GM18511 (cell line): Measurements from ENCODE around the gene PFAS.
"Not testable (repeated sequence)": the region's sequence is repeated elsewhere in the genome, so short reads cannot be mapped to it uniquely, and the experiment has no call there.

Experiments used
- ATAC-seq: cut with Tn5 transposase; IDR thresholded peaks from one replicate; pipeline ENCODE4 v1.9.1; 2021; ENCODE audit warnings: mild to moderate bottlenecking, moderate library complexity; ENCODE audit not compliant: unreplicated experiment

The PFAS gene

DNA sequence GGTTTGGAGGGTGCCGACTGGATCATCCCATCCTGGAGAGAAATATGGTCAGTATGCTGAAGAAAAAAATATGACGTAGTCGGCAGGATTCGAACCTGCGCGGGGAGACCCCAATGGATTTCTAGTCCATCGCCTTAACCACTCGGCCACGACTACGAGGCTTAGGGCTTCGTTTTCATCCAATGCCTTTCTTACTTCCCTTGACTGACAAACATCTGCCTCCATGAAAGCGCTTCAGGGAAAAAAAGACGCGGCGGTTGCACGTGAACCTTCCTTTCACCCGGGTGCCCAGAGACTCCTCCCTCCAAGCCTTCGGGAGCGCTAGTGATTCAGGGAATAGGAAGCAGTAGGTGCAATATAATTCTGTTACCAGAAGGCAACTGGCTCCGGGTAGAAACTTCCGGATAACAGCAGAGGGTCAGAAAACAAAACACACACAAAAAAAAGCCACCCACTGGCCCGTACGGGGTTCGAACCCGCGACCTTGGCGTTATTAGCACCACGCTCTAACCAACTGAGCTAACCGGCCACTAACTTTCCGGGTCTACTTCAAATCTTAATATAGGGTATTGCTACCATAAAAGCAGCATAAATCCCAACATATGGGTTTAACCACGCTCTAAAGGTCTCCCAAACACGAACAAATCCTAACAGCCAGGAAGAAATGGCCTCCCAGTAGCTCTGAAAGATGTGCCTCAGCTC lies 22.4 kb upstream of the PFAS start:
- no peak for ATAC-seq

DNA sequence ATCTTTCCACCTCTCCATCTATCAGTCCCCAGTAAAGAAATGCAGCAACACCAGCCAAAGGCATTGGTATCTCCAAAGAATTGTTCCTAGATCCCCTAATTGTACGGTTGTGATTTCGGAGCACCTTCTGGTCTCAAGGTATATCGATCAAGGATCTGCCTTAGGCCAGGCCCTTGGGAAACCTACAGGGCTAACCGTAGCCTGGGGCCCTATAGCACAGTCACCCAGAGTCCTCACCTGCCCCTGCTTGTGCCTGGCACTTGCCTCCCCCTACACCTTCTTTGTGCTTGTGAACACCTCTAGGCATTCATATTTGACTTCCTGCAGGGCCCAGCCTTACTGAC lies 21.9 kb upstream of the PFAS start:
- ATAC-seq: no peak

DNA sequence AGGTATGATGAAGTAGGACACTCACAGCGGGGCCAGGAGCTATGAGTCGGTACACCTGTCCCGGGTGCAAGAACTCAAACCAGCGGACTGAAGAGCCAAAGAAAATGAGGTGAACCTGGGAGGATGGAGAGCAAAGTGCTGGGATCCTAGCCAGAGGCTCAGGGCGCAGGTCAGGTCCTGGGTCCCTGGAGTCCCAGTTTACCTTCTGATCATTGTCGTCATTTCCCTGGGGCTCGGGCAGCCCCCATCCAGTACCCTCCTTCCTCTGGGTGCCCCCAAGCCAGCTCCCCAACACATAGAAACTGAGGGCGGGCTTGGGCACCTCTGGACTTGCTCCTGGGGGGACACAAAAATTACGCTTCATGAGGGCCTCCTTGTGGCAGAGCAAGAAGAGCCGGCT lies 17.4 kb upstream of the PFAS start:
- no peak for ATAC-seq

DNA sequence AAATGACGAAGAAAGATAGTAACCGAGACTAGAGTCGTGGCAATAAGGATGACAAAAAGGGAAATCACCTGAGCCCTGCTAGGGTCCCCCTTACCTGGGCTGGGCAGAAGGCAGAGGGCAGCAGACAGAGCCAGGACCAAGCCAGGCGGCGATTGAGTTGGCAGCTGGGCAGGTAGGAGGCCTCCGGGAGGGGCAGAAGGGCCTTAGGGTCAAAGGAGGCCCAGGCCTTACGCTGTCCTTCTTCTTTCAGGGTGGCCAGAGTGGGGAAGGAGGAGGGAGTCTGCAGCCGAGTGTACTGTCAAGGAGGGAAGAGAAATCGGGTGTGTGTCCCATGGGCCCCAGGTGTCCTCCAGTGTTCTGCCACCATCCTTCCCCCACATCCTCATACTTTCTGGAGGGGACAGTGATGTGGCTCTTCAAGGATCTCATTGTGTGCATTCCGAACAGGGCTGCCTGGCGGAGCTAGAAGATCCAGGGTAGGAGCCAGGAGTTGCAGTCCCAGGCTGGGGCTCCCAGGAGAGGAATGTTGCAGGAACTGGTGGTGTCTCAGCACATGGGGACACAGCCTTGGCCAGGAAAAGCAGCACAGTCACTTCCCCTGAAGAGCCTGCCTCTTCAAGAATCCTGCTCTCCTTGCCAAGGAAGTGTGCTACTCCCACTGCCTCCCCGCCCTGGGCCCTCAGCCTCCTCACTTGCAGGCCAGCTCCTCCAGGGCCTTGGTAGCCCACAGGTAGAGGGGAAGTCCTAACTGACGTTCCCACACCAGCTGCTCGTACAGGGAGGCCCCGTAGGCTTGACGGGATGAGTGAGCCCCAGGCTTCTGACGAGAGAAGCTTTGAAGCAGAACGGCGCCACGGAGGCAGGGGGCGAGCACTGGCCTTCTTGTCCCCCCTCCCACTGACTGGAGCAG lies 14.5 kb upstream of the PFAS start:
- ATAC-seq: no peak

DNA sequence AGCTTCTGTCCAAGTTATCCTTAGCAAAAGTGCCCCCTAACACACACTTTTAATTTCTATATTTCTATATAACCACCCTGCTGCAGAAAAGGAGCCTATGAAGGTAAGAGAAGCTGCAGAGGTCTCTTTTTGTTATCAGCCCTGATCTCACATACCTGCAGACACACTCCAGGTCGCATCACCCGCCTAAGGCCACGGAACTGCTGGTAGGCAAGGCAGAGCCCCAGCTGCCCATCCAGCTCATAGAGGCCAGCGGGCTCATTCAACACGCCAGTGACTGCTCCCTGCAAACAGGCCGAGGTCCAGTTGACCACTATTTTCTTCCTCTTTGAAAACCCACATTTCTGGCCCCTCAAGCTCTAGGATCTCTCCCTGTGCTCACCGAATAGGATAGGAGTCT lies 13.4 kb upstream of the PFAS start:
- ATAC-seq: no peak

DNA sequence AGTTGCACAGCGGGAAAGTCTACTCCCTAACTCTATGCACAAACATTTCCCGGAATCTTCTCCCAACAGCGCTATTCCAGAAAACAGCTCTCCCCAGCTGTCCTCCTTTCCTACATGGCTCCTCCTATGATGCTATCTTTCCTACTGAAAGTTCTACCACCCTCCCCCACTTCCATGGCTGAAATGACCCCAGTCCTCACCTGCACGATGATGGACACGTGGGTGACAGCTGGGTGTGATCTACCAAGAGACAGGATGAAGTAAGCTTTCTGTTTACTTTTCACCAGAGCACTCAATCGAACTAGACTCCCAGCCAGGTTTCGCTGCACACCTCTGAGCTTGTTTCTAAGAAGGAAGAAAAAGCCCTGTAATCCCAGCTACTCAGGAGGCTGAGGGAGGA lies 11.9 kb upstream of the PFAS start:
- ATAC-seq: no peak

DNA sequence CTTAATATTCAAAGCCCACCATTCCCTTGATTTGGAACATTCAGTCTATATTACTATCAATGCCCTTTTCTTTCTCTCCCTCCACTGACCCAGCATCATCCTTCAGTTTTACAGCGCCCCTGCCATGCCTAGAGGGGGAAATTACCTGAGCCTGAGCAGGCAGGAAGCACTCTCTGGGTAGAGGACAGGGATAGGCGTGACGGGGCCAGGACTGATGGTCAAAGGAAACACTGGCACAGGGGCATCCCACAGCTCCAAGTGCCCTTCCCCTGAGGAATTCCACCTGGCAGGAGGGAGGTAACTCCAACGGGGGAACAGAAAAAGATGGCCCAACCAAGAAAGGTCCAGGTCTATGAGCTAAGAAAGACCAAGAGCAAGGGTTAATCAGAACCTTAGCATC lies 11.2 kb upstream of the PFAS start:
- ATAC-seq: no peak

DNA sequence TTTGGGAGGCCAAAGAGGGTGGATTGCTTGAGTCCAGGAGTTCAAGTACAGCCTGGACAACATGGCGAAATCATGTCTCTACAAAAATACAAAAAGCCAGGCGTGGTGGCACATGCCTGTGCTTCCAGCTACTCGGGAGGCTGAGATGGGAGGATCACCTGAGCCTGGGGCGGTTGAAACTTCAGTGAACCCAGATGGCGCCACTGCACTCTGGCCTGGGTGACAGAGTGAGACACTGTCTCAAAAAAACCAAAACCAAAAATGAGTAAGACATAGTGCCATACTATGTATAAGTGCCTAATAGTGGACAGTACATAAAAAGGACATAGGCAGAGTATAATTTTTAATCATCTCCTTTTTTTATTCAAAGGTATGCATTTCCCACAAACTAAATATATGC lies 5.3 kb upstream of the PFAS start:
- no peak for ATAC-seq

DNA sequence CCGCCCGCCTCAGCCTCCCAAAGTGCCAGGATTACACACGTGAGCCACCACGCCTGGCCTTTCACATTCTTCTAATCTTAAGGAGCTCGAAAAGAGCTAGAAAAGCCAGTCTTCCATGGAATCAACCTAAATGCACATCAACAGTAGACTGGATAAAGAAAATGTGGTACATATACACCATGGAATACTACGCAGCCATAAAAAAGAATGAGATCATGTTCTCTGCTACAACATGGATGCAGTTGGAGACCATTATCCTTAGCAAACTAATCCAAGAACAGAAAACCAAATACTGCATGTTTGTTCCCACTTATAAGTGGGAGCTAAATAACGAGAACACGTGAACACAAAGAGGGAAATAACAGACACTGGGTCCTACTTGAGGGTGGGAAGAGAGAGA lies 4.3 kb upstream of the PFAS start:
- ATAC-seq: no peak

DNA sequence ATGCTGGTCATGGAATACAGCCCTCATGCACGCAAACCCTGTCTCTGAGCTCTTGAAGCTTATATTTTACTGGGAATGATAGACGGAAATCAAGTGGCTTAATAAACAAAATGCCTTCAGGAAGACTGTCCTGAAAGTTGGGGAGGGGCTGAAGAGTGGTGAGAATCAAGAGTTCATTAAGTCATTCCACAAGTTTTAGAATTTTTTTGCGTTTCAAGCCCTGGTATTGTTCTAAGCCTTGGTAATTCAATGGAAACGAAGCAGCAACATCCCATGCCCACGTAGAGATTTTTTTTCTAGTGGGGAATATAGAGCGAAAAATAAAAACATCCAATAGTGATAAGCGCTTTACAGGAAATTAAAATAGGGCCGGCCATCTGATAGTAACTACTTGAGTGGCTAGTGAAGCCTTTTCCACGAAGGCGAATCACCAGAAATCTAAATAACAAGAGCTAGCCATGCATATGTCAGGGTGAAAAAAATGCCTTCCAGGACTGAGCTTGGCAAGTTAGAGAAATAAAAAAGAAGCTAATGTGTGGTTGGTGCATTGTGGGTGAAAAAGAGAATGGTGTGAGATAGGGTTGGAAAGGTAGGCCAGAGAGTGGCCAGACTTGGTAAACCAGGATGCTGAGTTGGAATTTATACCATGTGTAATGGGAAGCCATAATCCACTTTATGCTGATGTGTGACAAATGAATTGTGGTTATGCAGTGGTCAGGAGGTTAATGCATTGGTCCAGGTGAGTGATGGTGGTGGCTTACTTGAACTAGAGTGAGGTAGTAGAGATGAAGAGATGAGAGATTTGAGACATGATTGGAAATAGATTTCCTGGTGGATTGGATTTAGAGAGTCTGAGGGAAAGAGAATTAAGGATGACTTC lies 772 bp downstream of the PFAS start:
- ATAC-seq: no peak

DNA sequence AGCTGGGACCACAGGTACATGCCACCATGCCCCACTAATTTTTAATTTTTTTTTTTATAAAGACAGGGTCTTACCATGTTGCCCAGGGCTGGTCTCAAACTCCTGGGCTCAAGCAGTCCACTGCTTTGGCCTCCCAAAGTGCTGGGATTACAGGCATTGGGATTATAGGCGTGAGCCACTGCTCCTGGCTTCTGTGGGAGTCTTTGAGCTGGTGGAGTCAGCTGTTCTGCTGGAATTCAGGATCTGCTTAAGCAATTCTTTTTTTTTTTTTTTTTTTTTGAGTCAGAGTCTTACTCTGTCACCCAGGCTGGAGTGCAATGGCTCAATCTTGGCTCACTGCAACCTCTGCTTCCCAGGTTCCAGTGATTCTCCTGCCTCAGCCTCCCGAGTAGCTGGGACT lies 2.3 kb downstream of the PFAS start:
- ATAC-seq: not testable (repeated sequence)

DNA sequence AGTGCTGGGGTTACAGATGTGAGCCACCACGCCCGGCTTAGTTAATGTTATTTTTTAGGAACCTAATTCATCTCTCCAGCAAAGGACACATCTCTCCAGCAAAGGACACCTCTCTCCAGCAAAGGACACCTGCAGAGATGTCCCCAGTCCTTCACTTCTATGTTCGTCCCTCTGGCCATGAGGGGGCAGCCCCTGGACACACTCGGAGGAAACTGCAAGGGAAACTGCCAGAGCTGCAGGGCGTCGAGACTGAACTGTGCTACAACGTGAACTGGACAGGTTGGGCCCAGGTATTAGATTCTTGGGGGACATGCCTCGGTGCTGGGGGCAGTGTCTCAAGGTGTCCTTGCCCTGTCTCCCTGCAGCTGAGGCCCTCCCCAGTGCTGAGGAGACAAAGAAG lies 4.7 kb downstream of the PFAS start:
- ATAC-seq: no peak

DNA sequence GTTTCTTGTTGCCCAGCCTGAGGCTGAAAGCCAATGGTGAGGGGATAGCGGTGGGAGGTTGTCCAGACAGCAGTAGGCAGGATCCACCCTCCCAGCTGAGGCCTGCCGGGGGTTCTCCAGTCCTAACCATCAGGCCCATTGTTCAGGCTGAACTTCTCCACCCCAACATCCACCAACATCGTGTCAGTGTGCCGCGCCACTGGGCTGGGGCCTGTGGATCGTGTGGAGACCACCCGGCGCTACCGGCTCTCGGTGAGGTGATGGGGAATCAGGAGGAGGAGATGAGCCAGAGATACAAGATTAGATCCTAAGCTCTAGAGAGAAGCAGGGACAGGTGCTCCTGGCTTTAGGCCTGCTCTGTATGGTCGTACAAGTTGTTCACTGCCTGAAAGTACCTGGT lies 5.8 kb downstream of the PFAS start:
- ATAC-seq: no peak

DNA sequence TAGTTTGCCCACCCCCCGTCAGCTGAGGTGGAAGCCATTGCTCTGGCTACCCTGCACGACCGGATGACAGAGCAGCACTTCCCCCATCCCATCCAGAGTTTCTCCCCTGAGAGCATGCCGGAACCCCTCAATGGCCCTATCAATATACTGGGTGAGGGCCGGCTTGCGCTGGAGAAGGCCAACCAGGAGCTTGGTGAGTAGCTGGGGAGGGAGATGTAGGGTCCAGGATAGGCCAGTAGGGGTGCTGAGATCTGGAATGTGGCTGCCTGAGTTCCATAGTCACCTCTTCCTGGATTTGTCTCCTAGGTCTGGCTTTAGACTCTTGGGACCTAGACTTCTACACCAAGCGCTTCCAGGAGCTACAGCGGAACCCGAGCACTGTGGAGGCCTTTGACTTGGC lies 6.4 kb downstream of the PFAS start:
- ATAC-seq: no peak

DNA sequence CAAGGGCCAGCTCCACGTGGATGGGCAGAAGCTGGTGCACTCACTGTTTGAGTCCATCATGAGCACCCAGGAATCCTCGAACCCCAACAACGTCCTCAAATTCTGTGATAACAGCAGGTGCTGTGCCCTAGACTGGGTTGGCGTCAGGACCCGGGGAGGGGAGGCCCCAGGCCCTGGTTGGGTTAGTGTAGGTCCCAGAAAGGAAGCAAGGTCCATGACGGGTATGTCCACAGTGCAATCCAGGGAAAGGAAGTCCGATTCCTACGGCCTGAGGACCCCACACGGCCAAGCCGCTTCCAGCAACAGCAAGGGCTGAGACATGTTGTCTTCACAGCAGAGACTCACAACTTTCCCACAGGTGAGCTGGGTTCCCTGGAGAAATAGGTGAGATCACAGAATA lies 7.2 kb downstream of the PFAS start:
- no peak for ATAC-seq

DNA sequence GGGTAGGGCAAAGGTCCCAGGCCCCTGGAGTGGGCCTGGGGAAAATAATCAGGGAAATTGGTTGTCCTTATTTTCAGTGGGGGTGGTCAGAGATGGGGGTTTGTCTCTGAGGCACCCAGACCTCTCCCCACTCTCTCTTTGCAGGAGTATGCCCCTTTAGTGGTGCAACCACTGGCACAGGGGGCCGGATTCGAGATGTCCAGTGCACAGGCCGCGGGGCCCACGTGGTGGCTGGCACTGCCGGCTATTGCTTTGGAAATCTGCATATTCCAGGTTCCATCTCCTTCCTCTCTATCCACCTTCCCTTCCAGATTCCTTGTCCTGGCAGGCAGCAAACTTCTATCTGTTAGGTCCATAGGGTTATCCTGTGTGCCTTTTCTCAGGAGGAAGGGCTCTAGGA lies 7.6 kb downstream of the PFAS start:
- no peak for ATAC-seq

DNA sequence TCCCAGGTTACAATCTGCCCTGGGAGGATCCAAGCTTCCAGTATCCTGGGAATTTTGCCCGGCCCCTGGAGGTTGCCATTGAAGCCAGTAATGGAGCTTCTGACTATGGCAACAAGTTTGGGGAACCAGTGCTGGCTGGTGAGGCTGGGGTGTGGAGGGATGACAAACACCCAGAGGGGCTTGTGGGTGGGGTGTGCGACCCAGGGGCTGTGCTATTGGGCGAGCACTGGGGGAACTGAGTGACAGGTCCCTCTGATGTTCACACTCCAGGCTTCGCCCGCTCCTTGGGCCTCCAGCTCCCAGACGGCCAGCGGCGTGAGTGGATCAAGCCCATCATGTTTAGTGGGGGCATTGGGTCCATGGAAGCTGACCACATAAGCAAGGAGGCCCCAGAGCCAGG lies 8.7 kb downstream of the PFAS start:
- ATAC-seq: no peak

DNA sequence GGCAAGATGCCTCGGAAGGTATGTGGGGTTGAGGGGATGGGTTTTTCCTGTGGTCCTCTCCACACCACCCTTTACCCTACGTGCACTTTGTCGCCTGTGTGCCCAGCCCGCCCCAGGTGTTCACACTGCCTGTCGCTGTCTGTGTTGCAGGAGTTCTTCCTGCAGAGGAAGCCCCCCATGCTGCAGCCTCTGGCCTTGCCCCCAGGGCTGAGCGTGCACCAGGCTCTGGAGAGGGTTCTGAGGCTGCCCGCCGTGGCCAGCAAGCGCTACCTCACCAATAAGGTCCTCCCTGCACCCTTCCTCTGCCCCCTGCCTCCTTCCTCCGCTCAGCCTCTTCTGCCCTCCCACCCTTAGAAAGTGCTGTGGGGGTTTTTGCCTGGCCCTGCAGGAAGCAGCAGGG lies 15.2 kb downstream of the PFAS start:
- ATAC-seq: no peak

DNA sequence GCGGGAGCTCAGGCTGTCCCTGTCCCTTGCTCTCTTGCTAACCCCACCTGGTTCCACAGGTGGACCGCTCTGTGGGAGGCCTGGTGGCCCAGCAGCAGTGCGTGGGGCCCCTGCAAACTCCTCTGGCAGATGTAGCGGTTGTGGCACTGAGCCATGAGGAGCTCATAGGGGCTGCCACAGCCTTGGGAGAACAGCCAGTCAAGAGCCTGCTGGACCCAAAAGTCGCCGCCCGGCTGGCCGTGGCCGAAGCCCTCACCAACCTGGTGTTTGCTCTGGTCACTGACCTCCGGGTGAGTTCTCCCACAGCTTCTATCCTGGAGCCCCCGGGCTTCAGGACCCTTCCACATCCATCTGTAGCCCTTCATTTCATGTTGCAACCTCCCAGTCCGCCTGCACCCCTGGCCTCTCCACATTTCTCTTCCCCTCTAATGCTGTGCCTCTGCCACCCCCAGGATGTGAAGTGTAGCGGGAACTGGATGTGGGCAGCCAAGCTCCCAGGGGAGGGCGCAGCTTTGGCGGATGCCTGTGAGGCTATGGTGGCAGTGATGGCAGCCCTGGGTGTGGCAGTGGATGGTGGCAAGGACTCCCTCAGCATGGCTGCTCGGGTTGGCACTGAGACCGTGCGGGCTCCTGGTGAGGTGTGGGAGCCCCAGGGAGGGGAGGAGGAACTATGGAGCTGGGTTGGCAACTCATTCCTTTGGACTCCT lies 15.9 kb downstream of the PFAS start:
- ATAC-seq: no peak

DNA sequence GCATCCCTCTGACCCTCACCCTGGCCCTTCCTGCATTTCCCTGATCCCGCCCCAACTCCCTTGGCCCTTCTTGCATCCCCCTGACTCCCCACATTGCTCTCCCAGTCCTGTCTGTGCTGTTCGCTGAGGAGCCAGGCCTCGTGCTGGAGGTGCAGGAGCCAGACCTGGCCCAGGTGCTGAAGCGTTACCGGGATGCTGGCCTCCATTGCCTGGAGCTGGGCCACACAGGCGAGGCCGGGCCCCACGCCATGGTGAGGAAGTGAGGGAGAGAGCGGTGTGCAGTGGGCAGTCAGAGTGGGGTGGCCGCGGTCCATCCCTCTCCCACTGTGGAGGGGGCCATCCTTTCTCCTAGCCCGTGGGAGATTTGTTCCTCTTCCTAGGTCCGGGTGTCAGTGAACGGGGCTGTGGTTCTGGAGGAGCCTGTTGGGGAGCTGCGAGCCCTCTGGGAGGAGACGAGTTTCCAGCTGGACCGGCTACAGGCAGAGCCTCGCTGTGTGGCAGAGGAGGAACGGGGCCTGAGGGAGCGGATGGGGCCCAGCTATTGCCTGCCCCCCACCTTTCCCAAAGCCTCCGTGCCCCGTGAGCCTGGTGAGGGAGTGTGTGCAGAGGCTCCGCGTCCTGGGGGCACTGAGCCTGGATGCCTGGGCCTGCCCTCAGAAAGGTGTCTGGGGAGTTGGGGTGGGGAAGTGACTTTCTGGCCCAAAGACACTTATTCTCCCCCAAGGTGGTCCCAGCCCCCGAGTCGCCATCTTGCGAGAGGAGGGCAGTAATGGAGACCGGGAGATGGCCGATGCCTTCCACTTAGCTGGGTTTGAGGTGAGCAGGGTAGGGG lies 17.8 kb downstream of the PFAS start:
- ATAC-seq: no peak
